Activated CD8-positive, alpha-beta T cell treated with anti-CD3 and anti-CD28 coated beads, Interleukin-2, amount 10 ng/mL, durations not matched to agents 7 days and 5 days (primary cell): ENCODE data around the gene SLC2A11. TPM values are rescaled to one million over a fixed set of nuclear protein-coding genes. Genes with fewer than 3 reads are reported as not detected.

ENCODE experiments used
- ATAC-seq: fragments of 150-1000 bp; cut with Tn5 transposase; one replicate; pipeline ENCODE4 v1.10.0; 2021; ENCODE audit warnings: moderate library complexity
- CTCF ChIA-PET: fragments of 350-600 bp; sonication (Branson Sonifier 250); formaldehyde crosslinking; loops from one replicate; lab custom pipeline; 2021; ENCODE audit warnings: antibody characterized with exemption; lab: Charles Lee
- POLR2A ChIA-PET: fragments of 350-600 bp; sonication (Branson Sonifier 250); formaldehyde crosslinking; loops from one replicate; lab custom pipeline; 2021; ENCODE audit warnings: antibody characterized with exemption; lab: Charles Lee
- DNase-seq: peaks from one replicate; pipeline ENCODE4 v3.0.0-alpha.2; 2020
- H3K27ac Mint-ChIP-seq: one replicate; pipeline ENCODE4 v1.8.0; 2021; ENCODE audit warnings: mild to moderate bottlenecking, mixed read lengths
- H3K27me3 Mint-ChIP-seq: one replicate; pipeline ENCODE4 v1.8.0; 2021; ENCODE audit warnings: low read depth, mixed read lengths
- H3K36me3 Mint-ChIP-seq: one replicate; pipeline ENCODE4 v1.8.0; 2021; ENCODE audit warnings: low read depth, mixed read lengths
- H3K4me1 Mint-ChIP-seq: one replicate; pipeline ENCODE4 v1.8.0; 2021; ENCODE audit warnings: low read depth, mixed read lengths
- H3K4me3 Mint-ChIP-seq: one replicate; pipeline ENCODE4 v1.8.0; 2021; ENCODE audit warnings: mild to moderate bottlenecking, mixed read lengths
- H3K9me3 Mint-ChIP-seq: one replicate; pipeline ENCODE4 v1.8.0; 2022; ENCODE audit warnings: mixed read lengths; ENCODE audit not compliant: insufficient read depth
- total RNA-seq, 2 experiments: library from RNA; stranded (reverse); gene quantifications; one replicate each; pipeline ENCODE4 v1.2.3, GENCODE V29; 2021

SLC2A11 gene
- total RNA-seq, 2 experiments from 2014 or later, result 6.7 to 7.9 TPM

DNA sequence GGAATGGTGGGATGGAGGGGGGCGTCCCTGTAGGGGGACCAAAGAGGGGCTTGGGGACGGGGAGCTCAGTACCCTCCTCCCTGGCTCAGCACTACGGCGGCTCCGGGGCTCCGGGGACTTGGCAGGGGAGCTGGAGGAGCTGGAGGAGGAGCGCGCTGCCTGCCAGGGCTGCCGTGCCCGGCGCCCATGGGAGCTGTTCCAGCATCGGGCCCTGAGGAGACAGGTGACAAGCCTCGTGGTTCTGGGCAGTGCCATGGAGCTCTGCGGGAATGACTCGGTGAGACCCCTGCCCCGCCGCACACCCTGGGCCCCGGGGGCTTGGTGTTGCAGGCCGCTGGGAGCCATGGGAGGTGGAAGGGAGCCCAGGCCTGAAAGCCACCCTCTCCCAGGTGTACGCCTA, 24.7 kb downstream of the SLC2A11 start:
- H3K27ac Mint-ChIP-seq, result no peak overlapping the region
- no peaks in the 10 kb centered on the region for H3K9me3 Mint-ChIP-seq
- ATAC-seq (no peak), DNase-seq (no peak)
- ChIA-PET POLR2A (no interaction called here), CTCF (interaction anchor here (1.6 kb wide), 1 partner anchor 11 kb away, joined by 7 read pairs; no protein-coding TSS in a partner anchor)
- H3K4me1 Mint-ChIP-seq, result no peaks in the 10 kb centered on the region
- H3K4me3 Mint-ChIP-seq, result no peak overlapping the region
- peaks cover 2% of the 10 kb centered on the region for H3K36me3 Mint-ChIP-seq
- H3K27me3 Mint-ChIP-seq, result no peaks in the 10 kb centered on the region

DNA sequence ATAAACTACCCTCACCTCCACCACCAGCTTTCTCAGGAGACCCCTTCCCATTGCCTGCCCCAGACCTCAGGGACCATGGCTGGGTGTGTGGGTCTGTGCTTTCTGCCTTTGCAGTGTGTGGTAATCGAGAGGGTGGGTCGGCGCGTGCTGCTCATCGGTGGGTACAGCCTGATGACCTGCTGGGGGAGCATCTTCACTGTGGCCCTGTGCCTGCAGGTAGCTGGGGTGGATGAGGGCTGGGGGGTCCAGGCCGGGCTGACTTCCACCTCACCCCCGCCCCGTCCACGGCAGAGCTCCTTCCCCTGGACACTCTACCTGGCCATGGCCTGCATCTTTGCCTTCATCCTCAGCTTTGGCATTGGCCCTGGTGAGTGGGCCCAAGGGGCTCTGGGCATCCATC, 26.0 kb downstream of the SLC2A11 start:
- ChIA-PET POLR2A (no interaction called here), CTCF (no interaction called here)
- no peaks in the 10 kb centered on the region for H3K27me3 Mint-ChIP-seq

DNA sequence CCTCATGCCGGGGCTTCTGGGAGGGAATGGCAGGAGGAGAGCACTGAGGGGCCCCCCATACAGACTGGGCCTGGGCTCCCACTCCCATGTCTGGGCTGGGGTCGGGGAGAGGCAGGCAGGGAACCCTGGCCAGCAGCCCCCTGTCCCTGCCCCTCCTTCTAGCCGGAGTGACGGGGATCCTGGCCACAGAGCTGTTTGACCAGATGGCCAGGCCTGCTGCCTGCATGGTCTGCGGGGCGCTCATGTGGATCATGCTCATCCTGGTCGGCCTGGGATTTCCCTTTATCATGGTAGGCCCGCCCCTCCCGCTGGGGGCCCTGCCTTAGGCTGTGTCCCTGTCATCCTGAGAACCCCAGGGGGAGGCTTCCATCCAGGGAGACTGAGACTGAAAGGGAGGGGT, 26.5 kb downstream of the SLC2A11 start:
- no peak for ATAC-seq
- H3K4me1 Mint-ChIP-seq, result no peaks in the 10 kb centered on the region

More for the DNA sequence above, 26.0 kb downstream of the SLC2A11 start:
- Mint-ChIP-seq H3K36me3 (no peaks in the 10 kb centered on the region), H3K9me3 (no peaks in the 10 kb centered on the region), H3K4me1 (no peaks in the 10 kb centered on the region), H3K4me3 (no peak overlapping the region), H3K27ac (no peak overlapping the region)
- no peak for ATAC-seq
- DNase-seq, result no peak

DNA sequence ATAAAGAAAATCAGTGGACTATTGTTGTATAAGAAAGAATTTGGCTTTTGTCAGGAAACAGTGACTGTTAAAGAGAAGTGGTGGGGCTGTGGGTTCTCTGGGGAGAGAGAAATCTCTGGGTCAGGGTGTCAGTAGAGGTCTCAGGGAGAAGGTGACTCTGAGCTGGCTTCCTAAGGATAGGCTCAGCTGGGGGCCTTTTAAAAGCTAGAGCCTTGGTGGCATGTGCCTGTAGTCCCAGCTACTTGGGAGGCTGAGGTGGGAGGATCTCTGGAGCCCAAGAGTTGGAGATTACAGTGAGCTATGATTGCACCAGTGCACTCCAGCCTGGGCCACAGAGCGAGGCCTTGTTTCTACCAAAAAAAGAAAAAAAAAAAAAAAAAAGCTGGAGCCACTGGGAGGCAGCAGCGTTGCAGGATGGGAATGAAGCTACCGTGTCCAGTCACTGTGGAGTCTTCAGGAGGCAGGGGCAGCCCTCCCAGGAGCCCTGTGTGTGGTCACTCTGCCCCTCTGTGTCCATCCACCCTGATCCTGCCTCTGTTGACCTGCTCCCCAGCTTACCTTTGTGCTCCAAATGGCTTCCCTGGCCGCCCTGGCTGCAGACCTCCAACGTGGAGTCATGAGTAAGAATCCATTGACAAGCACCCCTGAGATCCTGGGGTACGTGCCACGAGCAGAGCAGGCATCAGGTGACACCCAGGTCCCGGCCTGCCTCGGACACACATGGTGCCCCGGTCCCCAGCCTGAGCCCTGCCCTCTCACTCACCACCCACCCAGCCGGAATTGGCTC, 31.1 kb downstream of the SLC2A11 start:
- H3K36me3 Mint-ChIP-seq, result peaks cover 7% of the 10 kb centered on the region
- H3K9me3 Mint-ChIP-seq, result no peaks in the 10 kb centered on the region
- no peaks in the 10 kb centered on the region for H3K27me3 Mint-ChIP-seq
- no peak for DNase-seq
- H3K27ac Mint-ChIP-seq, result no peak overlapping the region
- POLR2A ChIA-PET, result interaction anchor here (0.6 kb wide), 1 partner anchor 25 kb away, joined by 3 read pairs; no protein-coding TSS in a partner anchor
- H3K4me1 Mint-ChIP-seq, result peaks cover 15% of the 10 kb centered on the region
- H3K4me3 Mint-ChIP-seq, result no peak overlapping the region
- no peak for ATAC-seq
- CTCF ChIA-PET, result interaction anchor here (1.1 kb wide), 1 partner anchor 31 kb away, joined by 3 read pairs; the partner anchor contains the start of gene SLC2A11

More for the DNA sequence above, 26.5 kb downstream of the SLC2A11 start:
- Mint-ChIP-seq H3K27me3 (no peaks in the 10 kb centered on the region), H3K36me3 (no peaks in the 10 kb centered on the region), H3K4me3 (no peak overlapping the region), H3K27ac (no peak overlapping the region), H3K9me3 (no peaks in the 10 kb centered on the region)
- POLR2A ChIA-PET, result no interaction called here
- CTCF ChIA-PET, result interaction anchor here (1.3 kb wide), 1 partner anchor 10 kb away, joined by 8 read pairs; the partner anchor contains the start of gene MIF
- no peak for DNase-seq

DNA sequence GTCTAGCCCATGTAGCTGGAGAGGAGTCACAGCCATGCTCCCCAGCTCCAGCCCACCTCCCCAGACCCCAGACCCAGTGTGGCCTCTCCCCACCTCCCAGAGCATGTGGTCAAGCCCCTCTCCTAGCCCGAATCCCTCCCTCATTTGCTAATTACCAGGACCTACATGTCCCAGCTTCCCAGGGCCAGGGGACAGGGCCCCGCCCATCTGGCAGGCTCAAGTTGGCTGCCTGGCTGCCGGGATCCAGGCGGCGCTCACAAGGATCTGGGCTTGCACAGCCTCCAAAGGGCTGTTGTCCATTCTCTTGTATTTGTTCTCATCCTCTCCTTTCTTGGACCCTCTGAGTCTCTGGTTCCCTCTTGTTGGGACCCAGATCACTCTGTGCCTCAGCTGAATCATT, 31.9 kb downstream of the SLC2A11 start:
- Mint-ChIP-seq H3K27me3 (no peaks in the 10 kb centered on the region), H3K9me3 (no peaks in the 10 kb centered on the region), H3K4me3 (no peak overlapping the region), H3K36me3 (peaks cover 10% of the 10 kb centered on the region), H3K27ac (no peak overlapping the region), H3K4me1 (peaks cover 16% of the 10 kb centered on the region)
- CTCF ChIA-PET, result interaction anchor here (1.1 kb wide), 1 partner anchor 32 kb away, joined by 3 read pairs; the partner anchor contains the start of gene SLC2A11
- no peak for DNase-seq
- no peak for ATAC-seq
- POLR2A ChIA-PET, result interaction anchor here (1.9 kb wide), 1 partner anchor 32 kb away, joined by 4 read pairs; the partner anchor contains the start of gene SLC2A11

DNA sequence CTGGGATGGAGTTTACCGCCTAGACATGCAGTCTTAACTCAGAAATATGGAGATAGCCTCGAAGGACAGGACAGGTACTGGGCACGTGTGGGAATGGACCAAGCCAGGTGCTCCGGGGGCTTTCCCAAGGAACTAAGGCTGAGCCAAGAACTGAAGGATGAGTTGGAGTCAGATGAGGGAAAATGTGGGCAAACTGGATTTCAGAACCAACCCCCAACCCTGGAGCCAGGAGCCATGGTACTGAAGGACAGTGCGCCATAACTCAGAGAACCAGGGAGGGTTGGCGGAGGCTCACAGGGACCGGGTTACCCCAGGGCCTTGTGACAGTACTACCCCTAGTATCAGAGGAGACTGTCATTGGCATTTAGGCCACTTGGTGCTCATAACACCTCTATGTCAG, 34.1 kb downstream of the SLC2A11 start:
- Mint-ChIP-seq H3K36me3 (peaks cover 30% of the 10 kb centered on the region), H3K4me3 (no peak overlapping the region), H3K4me1 (peaks cover 32% of the 10 kb centered on the region), H3K9me3 (no peaks in the 10 kb centered on the region), H3K27me3 (no peaks in the 10 kb centered on the region), H3K27ac (no peak overlapping the region)
- ATAC-seq, result no peak
- POLR2A ChIA-PET, result no interaction called here
- no peak for DNase-seq
- CTCF ChIA-PET, result interaction anchor here (1.4 kb wide), 1 partner anchor 42 kb away, joined by 3 read pairs; no protein-coding TSS in a partner anchor

DNA sequence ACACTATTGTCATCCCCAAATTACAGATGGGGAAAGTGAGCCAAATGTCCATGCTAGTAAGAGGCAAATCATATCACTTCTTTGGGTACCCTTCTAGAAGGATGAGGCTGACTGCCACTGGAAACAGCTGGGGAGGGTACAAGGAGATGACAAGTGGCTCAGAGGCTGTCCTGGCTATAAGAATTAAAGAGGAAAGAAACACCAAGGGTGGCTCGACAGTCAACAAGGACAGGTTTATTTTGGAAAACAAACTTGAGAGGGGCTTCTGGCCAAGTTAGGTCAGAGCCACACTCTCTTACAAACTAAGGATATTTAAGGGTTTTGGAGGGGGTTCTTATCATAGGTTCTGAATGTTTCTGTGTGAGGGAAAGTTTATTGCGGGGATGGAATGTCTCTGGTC, 34.5 kb downstream of the SLC2A11 start:
- ATAC-seq (no peak), DNase-seq (no peak)
- Mint-ChIP-seq H3K27ac (peak overlapping the region; percentile 99), H3K36me3 (peaks cover 34% of the 10 kb centered on the region), H3K4me1 (peaks cover 36% of the 10 kb centered on the region), H3K27me3 (no peaks in the 10 kb centered on the region), H3K4me3 (peak overlapping the region; percentile 25), H3K9me3 (no peaks in the 10 kb centered on the region)
- POLR2A ChIA-PET, result no interaction called here
- CTCF ChIA-PET, result interaction anchor here (0.6 to 3.2 kb wide), 4 partner anchors 21 to 735 kb away, joined by 3 to 33 read pairs (median 16); no protein-coding TSS in a partner anchor

DNA sequence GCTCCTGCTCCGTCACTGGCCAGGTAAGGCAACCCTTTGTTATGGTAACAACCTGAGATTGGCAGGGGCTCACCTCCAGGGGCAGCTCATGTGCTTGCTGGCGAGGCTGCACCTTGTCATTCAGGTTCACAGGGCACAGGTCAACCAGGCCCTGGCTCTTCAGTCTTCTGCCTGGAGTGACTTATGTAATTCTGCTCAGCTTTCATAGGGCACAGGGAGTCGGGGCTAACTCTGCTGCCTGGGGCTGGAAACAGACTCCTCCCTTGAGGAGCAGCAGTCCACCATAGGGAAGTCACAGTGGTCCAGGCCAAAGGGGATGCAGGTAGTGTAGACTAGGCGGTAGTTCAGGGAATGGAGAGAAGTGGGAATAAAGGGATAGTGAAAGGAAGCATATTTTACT, 35.0 kb downstream of the SLC2A11 start:
- no peaks in the 10 kb centered on the region for H3K27me3 Mint-ChIP-seq
- peaks cover 41% of the 10 kb centered on the region for H3K4me1 Mint-ChIP-seq
- DNase-seq (no peak), ATAC-seq (no peak)
- POLR2A ChIA-PET, result no interaction called here
- CTCF ChIA-PET, result interaction anchor here (0.6 to 3.2 kb wide), 5 partner anchors 20 to 735 kb away, joined by 3 to 33 read pairs (median 9); no protein-coding TSS in a partner anchor
- H3K9me3 Mint-ChIP-seq, result no peaks in the 10 kb centered on the region
- peaks cover 38% of the 10 kb centered on the region for H3K36me3 Mint-ChIP-seq
- peak overlapping the region; percentile 97 for H3K4me3 Mint-ChIP-seq
- H3K27ac Mint-ChIP-seq, result peak overlapping the region; percentile 99

DNA sequence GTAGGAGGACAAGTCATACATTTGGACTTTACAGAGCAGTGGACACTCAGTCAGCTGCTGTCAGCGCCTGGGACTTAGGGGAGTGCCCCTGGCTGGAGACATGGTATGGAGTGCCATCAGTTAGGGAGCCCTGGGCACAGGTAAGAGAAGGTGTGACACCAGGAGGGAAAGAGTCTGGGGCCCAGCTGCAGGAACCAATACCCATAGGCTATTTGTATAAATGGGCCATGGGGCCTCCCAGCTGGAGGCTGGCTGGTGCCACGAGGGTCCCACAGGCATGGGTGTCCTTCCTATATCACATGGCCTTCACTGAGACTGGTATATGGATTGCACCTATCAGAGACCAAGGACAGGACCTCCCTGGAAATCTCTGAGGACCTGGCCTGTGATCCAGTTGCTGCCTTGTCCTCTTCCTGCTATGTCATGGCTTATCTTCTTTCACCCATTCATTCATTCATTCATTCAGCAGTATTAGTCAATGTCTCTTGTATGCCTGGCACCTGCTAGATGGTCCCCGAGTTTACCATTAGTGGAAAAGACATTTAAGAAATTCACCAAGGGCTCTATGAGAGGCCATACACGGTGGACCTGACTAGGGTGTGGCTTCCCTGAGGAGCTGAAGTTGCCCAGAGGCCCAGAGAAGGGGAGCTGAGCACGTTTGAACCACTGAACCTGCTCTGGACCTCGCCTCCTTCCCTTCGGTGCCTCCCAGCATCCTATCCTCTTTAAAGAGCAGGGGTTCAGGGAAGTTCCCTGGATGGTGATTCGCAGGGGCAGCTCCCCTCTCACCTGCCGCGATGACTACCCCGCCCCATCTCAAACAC, 35.7 kb downstream of the SLC2A11 start:
- Mint-ChIP-seq H3K4me3 (peak overlapping the region; percentile 97), H3K27me3 (no peaks in the 10 kb centered on the region), H3K36me3 (peaks cover 42% of the 10 kb centered on the region), H3K4me1 (peaks cover 46% of the 10 kb centered on the region), H3K9me3 (no peaks in the 10 kb centered on the region), H3K27ac (peak overlapping the region; percentile 99)
- DNase-seq (no peak), ATAC-seq (no peak)
- ChIA-PET POLR2A (interaction anchor here (0.6 to 2.0 kb wide), 16 partner anchors 10 to 534 kb away, joined by 3 to 39 read pairs (median 4); partner anchors contain the start of genes ADORA2A, CABIN1 and SLC2A11), CTCF (interaction anchor here (0.9 to 3.2 kb wide), 22 partner anchors 10 to 325 kb away, joined by 3 to 54 read pairs (median 6); partner anchors contain the start of genes CHCHD10 and SLC2A11)

DNA sequence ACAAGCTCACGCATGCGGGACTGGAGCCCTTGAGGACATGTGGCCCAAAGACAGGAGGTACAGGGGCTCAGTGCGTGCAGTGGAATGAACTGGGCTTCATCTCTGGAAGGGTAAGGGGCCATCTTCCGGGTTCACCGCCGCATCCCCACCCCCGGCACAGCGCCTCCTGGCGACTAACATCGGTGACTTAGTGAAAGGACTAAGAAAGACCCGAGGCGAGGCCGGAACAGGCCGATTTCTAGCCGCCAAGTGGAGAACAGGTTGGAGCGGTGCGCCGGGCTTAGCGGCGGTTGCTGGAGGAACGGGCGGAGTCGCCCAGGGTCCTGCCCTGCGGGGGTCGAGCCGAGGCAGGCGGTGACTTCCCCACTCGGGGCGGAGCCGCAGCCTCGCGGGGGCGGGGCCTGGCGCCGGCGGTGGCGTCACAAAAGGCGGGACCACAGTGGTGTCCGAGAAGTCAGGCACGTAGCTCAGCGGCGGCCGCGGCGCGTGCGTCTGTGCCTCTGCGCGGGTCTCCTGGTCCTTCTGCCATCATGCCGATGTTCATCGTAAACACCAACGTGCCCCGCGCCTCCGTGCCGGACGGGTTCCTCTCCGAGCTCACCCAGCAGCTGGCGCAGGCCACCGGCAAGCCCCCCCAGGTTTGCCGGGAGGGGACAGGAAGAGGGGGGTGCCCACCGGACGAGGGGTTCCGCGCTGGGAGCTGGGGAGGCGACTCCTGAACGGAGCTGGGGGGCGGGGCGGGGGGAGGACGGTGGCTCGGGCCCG, 36.5 kb downstream of the SLC2A11 start, which contains the start of gene MIF:
Gene MIF, plus strand, starts transcription at position 439 of the 765 bp plus-strand sequence. Its CDS starts 92 bp downstream, at position 531.
- POLR2A ChIA-PET, result interaction anchor here (0.6 to 2.0 kb wide), 20 partner anchors 9 to 533 kb away, joined by 3 to 39 read pairs (median 3); partner anchors contain the start of genes ADORA2A, CABIN1 and SLC2A11
- Mint-ChIP-seq H3K27ac (peak within 1 kb of the TSS; percentile 99), H3K4me1 (peaks cover 46% of the 10 kb centered on the region), H3K9me3 (no peaks in the 10 kb centered on the region), H3K36me3 (peaks cover 45% of the 10 kb centered on the region), H3K4me3 (peak within 1 kb of the TSS; percentile 97), H3K27me3 (no peaks in the 10 kb centered on the region)
- ATAC-seq (peak; percentile 91), DNase-seq (peak; percentile 97)
- CTCF ChIA-PET, result interaction anchor here (0.7 to 3.2 kb wide), 31 partner anchors 9 to 326 kb away, joined by 3 to 54 read pairs (median 5); partner anchors contain the start of genes CHCHD10, IGLL1 and SLC2A11
